ENCODE data around the gene KRTAP5-3.
A peak's percentile ranks its signal among the peaks of the same experiment; 100 is the strongest.
"Not testable (repeated sequence)": the region's sequence is repeated elsewhere in the genome, so short reads cannot be mapped to it uniquely, and the experiment has no call there.

Gene KRTAP5-3

GRCh38 chr11:1624621-1625020, 16.4 kb upstream of the KRTAP5-3 start:
- DNase-seq (ENCODE audit: extremely low spot score, insufficient read length, low read depth): no peak
- FAIRE-seq: no peak

- FAIRE-seq: no peak
- DNase-seq (ENCODE audit: extremely low spot score, insufficient read length, low read depth): no peak
Observed at GRCh38 chr11:1623716-1624115, 15.5 kb upstream of the KRTAP5-3 start.

DNA sequence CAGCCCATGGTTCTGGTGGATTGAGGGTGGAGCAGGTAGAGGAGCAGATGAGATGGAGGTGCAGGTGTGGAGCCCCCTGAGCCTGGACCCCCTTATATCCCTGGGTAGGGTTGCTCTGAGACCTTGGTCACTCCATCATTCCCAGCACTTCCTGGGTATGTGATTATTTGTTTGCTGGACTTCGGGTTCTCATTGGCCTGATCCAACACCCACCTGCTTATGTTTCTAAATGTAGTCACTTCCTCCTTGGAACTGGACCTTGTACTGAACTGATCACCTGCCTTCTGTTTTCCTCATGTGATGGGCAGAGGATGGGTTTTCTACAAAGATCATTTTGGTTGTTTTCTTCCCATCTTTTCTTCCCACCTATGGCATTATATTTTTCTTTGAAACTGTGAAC, 13.8 kb upstream of the KRTAP5-3 start, which contains the start of gene KRTAP5-4:
KRTAP5-4 (minus strand) TSS at position 53 of the 400 bp plus-strand sequence; CDS start at position 8, 45 bp downstream.
- no peak for FAIRE-seq
- no peak for DNase-seq (ENCODE audit: extremely low spot score, insufficient read length, low read depth)

- no peak for FAIRE-seq
Observed at GRCh38 chr11:1619449-1619848, 11.2 kb upstream of the KRTAP5-3 start.

DNA sequence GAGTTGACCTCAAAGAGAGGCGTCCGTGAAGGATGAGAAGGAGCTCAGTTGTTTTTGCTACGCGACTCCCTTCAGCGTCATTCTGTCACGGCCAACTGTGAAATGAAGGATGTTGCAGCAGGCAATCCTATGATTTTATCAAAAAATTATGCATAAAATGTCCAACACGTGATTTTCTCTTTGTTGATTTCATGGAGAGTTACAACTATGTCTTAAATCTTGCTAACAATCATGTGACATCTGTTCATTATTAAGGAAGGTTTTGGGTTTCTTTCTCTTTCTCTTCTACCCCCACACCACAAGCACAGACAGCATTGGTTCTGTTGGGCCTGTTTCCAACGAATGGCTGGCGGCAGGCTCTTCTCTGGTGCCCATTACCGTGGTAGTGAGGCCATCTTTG, 10.0 kb upstream of the KRTAP5-3 start:
- FAIRE-seq (no peak), DNase-seq (ENCODE audit: extremely low spot score, insufficient read length, low read depth) (no peak)

More at GRCh38 chr11:1619449-1619848, 11.2 kb upstream of the KRTAP5-3 start:
- DNase-seq (ENCODE audit: extremely low spot score, insufficient read length, low read depth): no peak

- FAIRE-seq; DNase-seq (ENCODE audit: extremely low spot score, insufficient read length, low read depth): not testable (repeated sequence)
Observed at GRCh38 chr11:1607901-1608300, 362 bp downstream of the KRTAP5-3 start.

DNA sequence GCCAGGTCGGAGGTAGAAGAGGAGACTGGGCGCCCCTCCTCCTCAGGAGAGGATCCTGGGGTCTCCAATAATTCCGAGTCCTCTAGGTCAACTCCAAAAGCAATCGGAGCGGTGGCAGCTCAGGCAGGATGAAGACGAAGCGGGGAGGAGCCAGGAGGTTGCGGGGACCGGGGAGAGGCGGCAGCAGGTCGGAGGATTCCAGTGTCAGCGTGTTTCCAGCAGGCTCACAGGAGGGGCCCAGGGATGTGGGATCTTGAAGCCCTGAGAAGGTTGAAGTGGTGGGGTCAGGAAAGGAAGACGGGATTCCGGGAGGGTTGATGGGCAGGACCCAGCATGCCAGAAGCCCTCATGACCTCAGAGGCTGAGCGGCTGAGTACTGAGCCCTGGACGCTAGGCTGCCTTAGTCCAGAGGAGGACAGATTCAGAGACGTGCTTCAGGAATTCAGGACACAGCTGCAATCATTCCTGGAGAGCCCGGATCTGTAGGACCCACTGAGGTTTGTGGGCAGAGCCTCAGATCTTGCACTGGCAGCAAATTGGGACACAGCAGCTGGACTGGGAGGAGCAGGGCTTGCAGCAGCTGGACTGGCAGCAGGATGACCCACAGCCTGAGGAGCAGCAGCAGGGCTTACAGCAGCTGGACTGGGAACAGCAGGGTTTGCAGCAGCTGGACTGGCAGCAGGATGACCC, 962 bp downstream of the KRTAP5-3 start:
- FAIRE-seq; DNase-seq (ENCODE audit: extremely low spot score, insufficient read length, low read depth): not testable (repeated sequence)

GRCh38 chr11:1605923-1606322, 2.3 kb downstream of the KRTAP5-3 start:
- FAIRE-seq: peak; percentile 91
- peak; percentile 72 for DNase-seq (ENCODE audit: extremely low spot score, insufficient read length, low read depth)

DNA sequence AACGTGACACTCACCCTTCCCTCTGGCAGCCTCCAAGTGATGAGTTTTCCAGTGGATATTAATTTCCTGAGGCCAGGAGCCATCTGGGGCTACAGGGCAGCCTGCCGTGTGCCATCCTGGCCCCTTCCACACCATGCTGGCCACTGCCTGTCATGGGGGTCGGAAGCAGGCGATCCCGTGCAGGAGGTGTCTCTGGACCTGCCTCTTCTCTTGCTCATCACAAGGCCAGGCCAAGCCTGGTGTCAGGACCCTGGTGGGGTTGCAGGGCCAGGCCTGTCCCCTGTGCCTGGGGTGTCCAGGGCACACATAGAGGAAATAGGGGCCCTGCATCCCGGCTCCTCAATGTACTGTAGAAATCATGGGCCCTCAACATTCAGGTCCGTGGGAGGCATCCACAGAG, 3.6 kb downstream of the KRTAP5-3 start:
- DNase-seq (ENCODE audit: extremely low spot score, insufficient read length, low read depth) (no peak), FAIRE-seq (no peak)

DNA sequence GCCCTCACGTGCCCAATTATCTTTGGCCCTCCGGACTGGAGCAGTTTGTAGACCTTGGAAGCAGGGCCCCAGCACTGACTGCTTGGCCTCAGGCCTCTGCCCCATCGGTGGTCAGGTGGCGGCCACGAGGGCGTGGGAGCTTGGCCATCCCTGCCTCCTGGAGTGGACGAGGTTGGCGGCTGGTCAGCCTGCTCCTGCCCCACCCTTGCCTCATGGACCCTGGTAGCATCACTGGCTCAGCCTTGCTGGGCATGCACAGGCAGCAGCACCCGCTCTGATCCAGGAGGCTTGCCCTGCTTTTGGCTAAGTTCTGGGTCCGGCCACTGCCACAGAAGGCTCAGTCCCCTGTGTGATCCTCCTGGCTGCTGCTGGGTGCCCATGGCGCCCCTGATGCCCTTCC, 4.1 kb downstream of the KRTAP5-3 start:
- DNase-seq (ENCODE audit: extremely low spot score, insufficient read length, low read depth) (no peak), FAIRE-seq (no peak)

DNA sequence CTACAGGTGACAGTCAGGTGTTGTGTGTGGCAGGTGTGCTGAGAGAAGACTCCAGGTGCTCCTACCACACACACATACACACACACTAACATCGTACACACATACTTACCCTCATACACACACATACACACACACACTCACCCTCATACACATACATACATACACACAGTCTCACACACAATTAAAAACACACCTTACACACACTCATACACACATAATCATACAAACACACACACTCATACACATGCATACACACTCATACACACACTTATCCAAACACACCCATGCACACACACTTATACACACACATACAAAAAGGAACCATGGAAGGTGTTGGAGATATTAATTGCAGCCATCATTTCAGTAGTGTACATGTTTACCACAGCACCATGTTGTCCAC, 4.6 kb downstream of the KRTAP5-3 start:
- no peak for DNase-seq (ENCODE audit: extremely low spot score, insufficient read length, low read depth)
- peak; percentile 21 for FAIRE-seq

- peak; percentile 67 for FAIRE-seq
- DNase-seq (ENCODE audit: extremely low spot score, insufficient read length, low read depth): not testable (repeated sequence)
Observed at GRCh38 chr11:1601663-1602062, 6.6 kb downstream of the KRTAP5-3 start.

- DNase-seq (ENCODE audit: extremely low spot score, insufficient read length, low read depth): no peak
- no peak for FAIRE-seq
Observed at GRCh38 chr11:1600626-1601025, 7.6 kb downstream of the KRTAP5-3 start.

DNA sequence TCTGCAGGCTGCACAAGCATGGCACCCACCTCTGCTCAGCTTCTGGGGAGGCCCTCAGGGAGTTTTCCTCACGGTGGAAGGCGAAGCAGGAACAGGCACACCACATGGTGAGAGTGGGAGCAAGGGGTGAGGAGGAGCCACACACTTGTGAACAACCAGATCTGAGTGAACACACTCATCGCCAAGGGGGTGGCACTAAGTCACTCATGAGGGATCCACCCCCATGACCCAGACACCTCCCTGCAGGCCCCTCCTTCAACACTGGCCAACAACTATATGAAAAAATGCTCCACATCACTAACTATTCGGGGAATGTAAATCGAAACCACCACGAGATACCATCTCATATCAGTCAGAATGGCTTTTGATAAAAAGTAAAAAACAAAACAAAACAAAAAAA, 9.4 kb downstream of the KRTAP5-3 start:
- FAIRE-seq (no peak), DNase-seq (ENCODE audit: extremely low spot score, insufficient read length, low read depth) (no peak)

DNA sequence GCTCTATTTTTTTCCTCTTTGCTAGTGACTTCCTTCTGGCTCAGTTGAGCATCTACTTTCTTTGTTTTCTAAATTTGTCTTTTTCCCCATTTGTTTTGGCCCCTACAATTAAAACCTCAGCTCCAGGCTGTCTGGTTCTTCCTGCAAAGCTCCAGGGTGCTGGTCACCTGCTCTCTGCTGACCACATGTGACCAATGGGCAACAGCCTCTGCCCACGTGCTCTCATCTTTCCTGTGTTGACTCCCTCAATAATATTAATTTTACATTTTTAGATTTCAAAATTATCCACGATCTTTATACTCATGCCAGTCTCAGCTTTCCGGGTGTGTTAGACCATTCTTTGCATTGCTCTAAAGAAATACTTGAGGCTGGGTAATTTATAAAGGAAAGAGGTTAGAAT, 9.9 kb downstream of the KRTAP5-3 start:
- not testable (repeated sequence) for FAIRE-seq; DNase-seq (ENCODE audit: extremely low spot score, insufficient read length, low read depth)

DNA sequence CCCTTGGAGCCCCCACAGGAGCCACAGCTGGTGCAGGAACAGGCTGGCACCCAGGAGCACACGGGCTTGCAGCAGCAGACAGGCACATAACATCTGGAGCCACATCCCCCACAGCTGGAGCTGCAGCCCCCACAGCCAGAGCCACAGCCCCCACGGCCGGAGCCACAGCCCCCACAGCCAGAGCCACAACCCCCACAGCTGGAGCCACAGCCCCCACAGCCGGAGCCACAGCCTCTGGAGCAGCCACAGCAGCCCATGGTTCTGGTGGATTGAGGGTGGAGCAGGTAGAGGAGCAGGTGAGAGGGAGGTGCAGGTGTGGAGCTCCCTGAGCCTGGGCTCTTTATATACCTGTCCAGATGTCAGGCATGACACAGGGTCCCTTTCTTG, 10.3 kb downstream of the KRTAP5-3 start, which contains the start of gene KRTAP5-2:
KRTAP5-2 (minus strand) TSS at position 301 of the 387 bp plus-strand sequence; CDS start at position 257, 44 bp downstream.
- DNase-seq (ENCODE audit: extremely low spot score, insufficient read length, low read depth): no peak
- no peak for FAIRE-seq

DNA sequence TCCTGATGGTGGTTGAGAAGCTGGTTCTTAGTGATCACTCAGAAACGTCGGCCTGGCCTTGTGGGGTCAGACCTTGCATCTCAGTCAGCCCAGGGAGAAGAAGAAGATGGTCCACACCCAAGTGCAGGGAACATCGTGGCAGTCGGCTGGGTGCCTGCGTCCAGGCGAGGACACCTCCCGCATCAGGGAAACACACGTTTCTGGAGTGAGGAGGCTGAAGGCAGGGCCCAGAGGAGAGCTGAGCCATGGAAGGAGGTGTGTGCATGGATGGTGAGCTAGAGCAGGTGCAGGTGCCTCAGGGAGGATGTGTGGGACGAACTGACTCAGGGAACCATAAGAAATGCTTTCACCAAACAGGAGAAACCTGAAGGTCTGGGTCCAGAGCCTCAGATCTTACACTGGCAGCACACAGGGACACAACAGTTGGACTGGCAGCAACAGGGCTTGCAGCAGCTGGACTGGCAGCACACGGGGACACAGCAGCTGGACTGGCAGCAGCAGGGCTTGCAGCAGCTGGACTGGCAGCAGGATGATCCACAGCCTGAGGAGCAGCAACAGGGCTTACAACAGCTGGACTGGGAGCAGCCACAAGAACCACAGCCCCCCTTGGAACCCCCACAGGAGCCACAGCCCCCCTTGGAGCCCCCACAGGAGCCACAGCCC, 10.8 kb downstream of the KRTAP5-3 start:
- DNase-seq (ENCODE audit: extremely low spot score, insufficient read length, low read depth) (no peak), FAIRE-seq (no peak)

GRCh38 chr11:1596576-1597121, 11.6 kb downstream of the KRTAP5-3 start:
- DNase-seq (ENCODE audit: extremely low spot score, insufficient read length, low read depth); FAIRE-seq: not testable (repeated sequence)

DNA sequence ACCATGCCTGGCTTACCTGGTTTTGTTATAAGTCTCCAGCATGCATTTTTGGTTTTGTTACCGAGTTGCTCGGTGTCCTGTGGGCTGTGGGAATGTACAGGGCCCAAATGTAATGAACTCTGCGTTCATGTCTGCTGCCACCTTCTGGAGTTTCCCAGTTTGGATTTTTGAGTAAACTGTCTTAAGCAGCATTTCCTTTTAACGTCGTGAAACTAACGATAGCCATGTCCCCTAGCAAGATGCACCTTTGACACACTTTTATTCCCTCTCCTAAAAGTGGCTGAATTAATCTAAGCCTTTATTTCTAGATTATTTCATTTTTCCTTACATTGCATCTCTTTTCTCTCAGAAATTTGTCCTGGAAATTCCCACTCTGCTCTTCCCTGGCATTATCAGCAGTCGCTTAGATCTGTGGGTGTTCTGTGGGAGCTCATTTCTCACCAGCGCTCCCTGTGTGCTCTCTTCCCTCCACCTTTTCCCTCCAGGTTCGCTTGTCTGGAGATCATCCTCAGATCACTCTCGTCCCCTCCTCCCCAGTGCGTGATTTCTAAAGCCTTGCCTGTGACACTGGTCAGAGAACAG, 12.2 kb downstream of the KRTAP5-3 start:
- FAIRE-seq; DNase-seq (ENCODE audit: extremely low spot score, insufficient read length, low read depth): not testable (repeated sequence)

GRCh38 chr11:1592628-1593027, 15.6 kb downstream of the KRTAP5-3 start:
- DNase-seq (ENCODE audit: extremely low spot score, insufficient read length, low read depth) (no peak), FAIRE-seq (no peak)

DNA sequence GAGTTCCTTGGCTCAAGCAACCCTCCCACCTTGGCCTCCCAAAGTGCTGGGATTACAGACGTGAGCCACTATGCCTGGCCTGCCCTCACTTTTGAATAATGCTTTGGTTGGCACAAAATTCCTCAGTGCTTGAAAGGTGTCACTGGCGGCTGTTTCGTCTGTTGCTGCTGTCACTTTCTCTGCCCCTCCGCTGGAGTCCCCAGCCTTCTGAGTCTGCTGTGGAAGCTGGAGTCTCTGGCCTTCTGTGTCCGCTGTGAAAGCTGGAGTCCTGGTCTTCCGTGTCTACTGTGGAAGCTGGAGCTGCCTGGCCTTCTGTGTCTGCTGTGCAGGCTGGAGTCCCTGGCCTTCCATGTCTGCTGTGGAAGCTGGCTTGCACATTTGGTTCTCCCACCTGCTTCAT, 18.3 kb downstream of the KRTAP5-3 start:
- FAIRE-seq (no peak), DNase-seq (ENCODE audit: extremely low spot score, insufficient read length, low read depth) (no peak)
